GM06990 (cell line): ENCODE data around the gene SELENOV.

Experiments used
- DNase-seq: peaks from one replicate; pipeline ENCODE4 v3.0.0-alpha.2; 2011; ENCODE audit not compliant: insufficient read length; ENCODE audit errors: extremely low read depth
- H3K27me3 ChIP-seq: replicated peaks from 2 replicates; pipeline ENCODE4 v1.6.0; 2011; ENCODE audit warnings: low read length; ENCODE audit not compliant: control insufficient read depth, insufficient read depth
- H3K36me3 ChIP-seq: 2 replicates; pipeline ENCODE4 v1.5.1; 2011; ENCODE audit warnings: low read length; ENCODE audit not compliant: control insufficient read depth, insufficient read depth
- H3K4me3 ChIP-seq: replicated peaks from 2 replicates; pipeline ENCODE4 v1.5.1; 2011; ENCODE audit warnings: low read depth, mild to moderate bottlenecking, control low read depth, low read length
- TF ChIP-seq, protein P1 (sequence below): IDR thresholded peaks from 2 replicates; pipeline ENCODE4 v1.5.1; 2011; ENCODE audit warnings: low read length, control low read depth, mild to moderate bottlenecking, inconsistent platforms; ENCODE audit not compliant: insufficient read depth, poor library complexity, severe bottlenecking

The SELENOV gene, protein sequence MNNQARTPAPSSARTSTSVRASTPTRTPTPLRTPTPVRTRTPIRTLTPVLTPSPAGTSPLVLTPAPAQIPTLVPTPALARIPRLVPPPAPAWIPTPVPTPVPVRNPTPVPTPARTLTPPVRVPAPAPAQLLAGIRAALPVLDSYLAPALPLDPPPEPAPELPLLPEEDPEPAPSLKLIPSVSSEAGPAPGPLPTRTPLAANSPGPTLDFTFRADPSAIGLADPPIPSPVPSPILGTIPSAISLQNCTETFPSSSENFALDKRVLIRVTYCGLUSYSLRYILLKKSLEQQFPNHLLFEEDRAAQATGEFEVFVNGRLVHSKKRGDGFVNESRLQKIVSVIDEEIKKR

DNA sequence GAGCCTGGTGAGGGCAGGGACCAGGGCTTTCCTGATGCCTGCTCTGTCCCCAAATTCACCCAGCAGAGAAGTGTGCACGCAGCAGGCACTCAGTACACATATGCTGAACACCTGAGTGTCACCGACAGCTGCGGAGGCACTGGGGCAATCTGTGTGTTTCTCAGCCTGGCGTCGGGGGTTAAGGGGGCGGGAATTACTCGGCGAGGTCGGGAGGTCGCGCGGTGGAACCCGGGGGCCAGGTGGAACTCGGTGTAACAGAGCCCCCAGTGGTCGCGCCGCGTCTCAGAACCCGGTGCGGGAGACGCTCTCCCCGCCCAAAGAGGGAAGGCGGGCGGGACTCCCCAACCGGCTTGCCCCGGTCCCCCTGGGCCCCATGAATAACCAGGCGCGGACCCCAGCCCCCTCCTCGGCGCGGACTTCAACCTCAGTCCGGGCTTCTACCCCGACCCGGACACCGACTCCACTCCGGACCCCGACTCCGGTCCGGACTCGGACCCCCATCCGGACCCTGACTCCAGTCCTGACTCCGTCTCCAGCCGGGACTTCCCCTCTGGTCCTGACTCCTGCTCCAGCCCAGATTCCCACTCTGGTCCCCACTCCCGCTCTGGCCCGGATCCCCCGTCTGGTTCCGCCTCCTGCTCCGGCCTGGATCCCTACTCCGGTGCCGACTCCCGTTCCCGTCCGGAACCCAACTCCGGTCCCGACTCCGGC lies at the start of gene SELENOV:
SELENOV (plus strand) TSS at position 300 of the 711 bp plus-strand sequence; CDS start at position 374, 74 bp downstream.
- TF ChIP-seq, protein P1, sequence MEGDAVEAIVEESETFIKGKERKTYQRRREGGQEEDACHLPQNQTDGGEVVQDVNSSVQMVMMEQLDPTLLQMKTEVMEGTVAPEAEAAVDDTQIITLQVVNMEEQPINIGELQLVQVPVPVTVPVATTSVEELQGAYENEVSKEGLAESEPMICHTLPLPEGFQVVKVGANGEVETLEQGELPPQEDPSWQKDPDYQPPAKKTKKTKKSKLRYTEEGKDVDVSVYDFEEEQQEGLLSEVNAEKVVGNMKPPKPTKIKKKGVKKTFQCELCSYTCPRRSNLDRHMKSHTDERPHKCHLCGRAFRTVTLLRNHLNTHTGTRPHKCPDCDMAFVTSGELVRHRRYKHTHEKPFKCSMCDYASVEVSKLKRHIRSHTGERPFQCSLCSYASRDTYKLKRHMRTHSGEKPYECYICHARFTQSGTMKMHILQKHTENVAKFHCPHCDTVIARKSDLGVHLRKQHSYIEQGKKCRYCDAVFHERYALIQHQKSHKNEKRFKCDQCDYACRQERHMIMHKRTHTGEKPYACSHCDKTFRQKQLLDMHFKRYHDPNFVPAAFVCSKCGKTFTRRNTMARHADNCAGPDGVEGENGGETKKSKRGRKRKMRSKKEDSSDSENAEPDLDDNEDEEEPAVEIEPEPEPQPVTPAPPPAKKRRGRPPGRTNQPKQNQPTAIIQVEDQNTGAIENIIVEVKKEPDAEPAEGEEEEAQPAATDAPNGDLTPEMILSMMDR: peak; percentile 34
- H3K27me3 ChIP-seq: no peaks in the 10 kb centered on the region; the same call in none of the 2 replicates
- H3K4me3 ChIP-seq: peak within 1 kb of the TSS; percentile 35
- peak; percentile 27 for DNase-seq
- no peaks in the 10 kb centered on the region for H3K36me3 ChIP-seq

DNA sequence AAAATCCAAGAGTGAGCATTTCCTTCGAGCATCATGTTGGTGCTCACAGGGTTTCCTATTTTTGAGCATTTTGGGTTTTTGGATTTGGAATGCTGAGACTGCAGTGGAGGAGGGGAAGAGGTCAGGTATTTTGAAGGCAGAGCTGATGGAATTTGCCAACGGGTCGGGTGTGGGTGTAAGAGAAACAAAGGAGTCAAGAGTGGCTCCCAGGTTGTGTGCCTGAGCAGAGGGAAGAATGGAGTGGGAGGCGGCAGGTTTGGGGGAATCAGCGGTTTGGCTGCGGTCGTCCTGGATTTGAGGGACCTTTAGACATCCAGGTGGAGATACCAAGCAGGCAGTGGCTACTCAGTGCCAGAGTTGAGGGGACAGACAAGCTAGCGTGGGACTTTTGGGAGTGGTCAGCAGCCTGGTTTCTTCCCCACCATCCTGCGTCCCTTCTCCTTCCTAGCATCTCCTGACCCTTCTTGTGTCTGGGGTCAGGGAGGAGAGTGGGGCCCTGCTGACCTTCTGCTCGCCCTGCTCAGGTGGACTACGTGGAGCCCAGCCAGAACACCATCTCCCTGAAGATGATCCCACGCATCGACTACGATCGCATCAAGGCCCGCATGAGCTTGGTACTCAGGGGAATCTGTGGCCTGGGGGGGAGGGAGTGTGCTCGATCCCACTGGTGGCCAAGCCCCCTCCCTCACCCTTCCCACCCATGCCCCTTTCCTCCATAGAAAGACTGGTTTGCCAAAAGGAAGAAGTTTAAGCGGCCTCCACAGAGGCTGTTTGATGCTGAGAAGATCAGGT lies 48.8 kb upstream of the SELENOV start:
- Histone ChIP-seq H3K36me3 (peaks cover 52% of the 10 kb centered on the region), H3K4me3 (no peak overlapping the region), H3K27me3 (no peaks in the 10 kb centered on the region)
- no peak for DNase-seq
- TF ChIP-seq, protein P1: no peak

DNA sequence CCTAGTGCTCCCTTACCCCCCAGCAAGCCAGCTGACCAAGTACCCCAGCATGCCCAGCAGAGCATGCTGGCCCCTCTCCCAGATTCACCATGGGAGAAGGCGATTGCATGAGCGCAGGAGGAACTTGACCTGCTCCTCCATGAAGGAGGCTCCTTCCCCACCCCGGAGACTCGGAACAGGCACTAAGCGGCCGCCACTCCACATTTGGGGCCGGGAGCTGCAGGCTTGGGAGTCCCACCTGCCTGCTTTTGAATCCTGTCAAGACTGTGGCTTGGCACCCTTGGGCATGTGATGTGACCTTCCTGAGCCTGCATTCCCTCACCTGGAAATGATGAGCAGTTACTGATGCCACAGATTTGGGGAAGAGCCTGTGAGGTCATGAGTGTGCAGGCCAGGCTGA lies 47.0 kb upstream of the SELENOV start:
- no peaks in the 10 kb centered on the region for H3K27me3 ChIP-seq
- TF ChIP-seq, protein P1: no peak
- no peak overlapping the region for H3K4me3 ChIP-seq
- H3K36me3 ChIP-seq: peaks cover 65% of the 10 kb centered on the region
- DNase-seq: no peak

DNA sequence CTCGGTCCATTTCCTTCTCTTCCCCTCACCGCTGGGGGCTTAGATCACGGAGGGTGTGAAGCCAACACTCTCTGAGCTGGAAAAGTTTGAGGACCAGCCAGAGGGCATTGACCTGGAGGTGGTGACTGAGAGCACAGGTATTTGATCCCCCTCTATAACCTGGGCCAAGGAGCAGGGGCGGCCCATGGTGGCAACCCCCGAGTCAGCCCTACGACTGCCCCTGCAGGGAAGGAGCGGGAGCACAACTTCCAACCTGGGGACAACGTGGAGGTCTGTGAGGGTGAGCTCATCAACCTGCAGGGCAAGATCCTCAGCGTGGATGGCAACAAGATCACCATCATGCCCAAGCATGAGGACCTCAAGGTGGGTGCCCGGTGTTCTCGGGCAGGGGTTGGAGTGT lies 45.9 kb upstream of the SELENOV start:
- Histone ChIP-seq H3K36me3 (peaks cover 74% of the 10 kb centered on the region), H3K4me3 (no peak overlapping the region), H3K27me3 (no peaks in the 10 kb centered on the region)
- DNase-seq: no peak
- TF ChIP-seq, protein P1: no peak

DNA sequence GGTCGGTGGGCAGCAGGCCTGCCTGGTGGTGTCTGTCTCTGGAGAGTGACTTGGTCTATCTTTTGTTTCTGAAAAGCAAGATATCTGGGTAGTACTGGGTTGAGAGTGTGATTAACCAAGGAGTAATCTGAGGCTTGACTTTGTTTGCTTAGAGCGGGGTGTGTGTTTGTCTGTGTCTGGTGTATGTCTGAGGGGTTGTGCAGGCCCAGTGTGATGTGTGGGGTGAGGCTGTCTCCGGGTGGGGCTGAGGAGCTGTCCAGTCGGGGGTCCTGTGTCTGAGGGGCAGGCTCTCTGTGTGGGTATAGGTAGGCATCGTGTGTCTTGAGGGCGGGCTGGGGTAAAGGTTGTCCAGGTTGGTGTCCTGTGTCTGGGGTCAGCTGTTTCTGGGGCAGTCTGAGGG lies 45.4 kb upstream of the SELENOV start:
- no peak for DNase-seq
- Histone ChIP-seq H3K36me3 (peaks cover 77% of the 10 kb centered on the region), H3K27me3 (no peaks in the 10 kb centered on the region), H3K4me3 (no peak overlapping the region)
- TF ChIP-seq, protein P1: no peak
